Activated T-cell treated with anti-CD3 and anti-CD28 coated beads, Interleukin-2, amount 50 U/mL, for 72 hours (primary cell): ENCODE data around the gene RNF41. TPM values are rescaled to one million over a fixed set of nuclear protein-coding genes. Genes with fewer than 3 reads are reported as not detected.

Experiments used
- ATAC-seq, 2 donors: fragments of 150-1000 bp; cut with Tn5 transposase; replicated peaks in 1 of 2; 2 replicates each; pipeline ENCODE4 v1.10.0; 2021; ENCODE audit warnings: moderate library complexity in 2 of 2, mild to moderate bottlenecking in 1 of 2
- DNase-seq, 2 donors: peaks; one replicate each; pipeline ENCODE4 v3.0.0; 2021 to 2022; ENCODE audit warnings: mixed read lengths in 1 of 2
- H3K27ac Mint-ChIP-seq: one replicate; pipeline ENCODE4 v1.8.0; 2022; ENCODE audit warnings: mild to moderate bottlenecking, moderate library complexity, mixed read lengths
- H3K27me3 Mint-ChIP-seq: one replicate; pipeline ENCODE4 v1.8.0; 2022; ENCODE audit warnings: low read depth, mixed read lengths
- H3K36me3 Mint-ChIP-seq, 2 donors: one replicate each; pipeline ENCODE4 v1.8.0; 2022; ENCODE audit warnings: mixed read lengths in 2 of 2, mild to moderate bottlenecking in 1 of 2; ENCODE audit not compliant: insufficient read depth in 2 of 2
- H3K4me1 Mint-ChIP-seq: one replicate; pipeline ENCODE4 v1.8.0; 2022; ENCODE audit warnings: low read depth, mixed read lengths
- H3K4me3 Mint-ChIP-seq, 2 donors: one replicate each; pipeline ENCODE4 v1.8.0; 2022; ENCODE audit warnings: mild to moderate bottlenecking in 2 of 2, mixed read lengths in 2 of 2, moderate library complexity in 2 of 2
- H3K9me3 Mint-ChIP-seq, 2 donors: one replicate each; pipeline ENCODE4 v1.8.0; 2022; ENCODE audit warnings: mixed read lengths in 2 of 2
- total RNA-seq, 2 donors: library from RNA; stranded (reverse); gene quantifications; one replicate each; pipeline ENCODE4 v1.2.3, GENCODE V29; 2022

The RNF41 gene
- total RNA-seq, 2 donors from 2014 or later: 35.4 to 40.2 TPM

- Mint-ChIP-seq H3K4me1 (peaks cover 42% of the 10 kb centered on the region), H3K27ac (peak overlapping the region; percentile 93), H3K4me3 (peak overlapping the region; percentile 99 to 100), H3K36me3 (peaks cover 5% of the 10 kb centered on the region in 2 donors), H3K27me3 (no peaks in the 10 kb centered on the region), H3K9me3 (no peaks in the 10 kb centered on the region)
- no peak for ATAC-seq
- DNase-seq: no peak
Observed at GRCh38 chr12:56220611-56221231, 1.0 kb downstream of the RNF41 start.

- DNase-seq: no peak
Observed at GRCh38 chr12:56219840-56220239, 1.9 kb downstream of the RNF41 start.

GRCh38 chr12:56216461-56216860, 5.3 kb downstream of the RNF41 start:
- no peak overlapping the region for H3K27ac Mint-ChIP-seq
- H3K36me3 Mint-ChIP-seq: peaks cover 11 to 20% of the 10 kb centered on the region in 2 donors
- H3K27me3 Mint-ChIP-seq: no peaks in the 10 kb centered on the region
- H3K4me1 Mint-ChIP-seq: peaks cover 19% of the 10 kb centered on the region
- H3K4me3 Mint-ChIP-seq: no peak overlapping the region
- H3K9me3 Mint-ChIP-seq: no peaks in the 10 kb centered on the region
- DNase-seq (no peak), ATAC-seq (no peak)

More at GRCh38 chr12:56219840-56220239, 1.9 kb downstream of the RNF41 start:
- Mint-ChIP-seq H3K36me3 (peaks cover 8 to 11% of the 10 kb centered on the region in 2 donors), H3K27ac (no peak overlapping the region), H3K9me3 (no peaks in the 10 kb centered on the region), H3K27me3 (no peaks in the 10 kb centered on the region), H3K4me1 (peaks cover 39% of the 10 kb centered on the region), H3K4me3 (peak overlapping the region; percentile 22 to 51)
- ATAC-seq: no peak

- no peak overlapping the region for H3K27ac Mint-ChIP-seq
- no peak for DNase-seq
Observed at GRCh38 chr12:56213878-56214277, 7.8 kb downstream of the RNF41 start.

GRCh38 chr12:56212361-56212760, 9.4 kb downstream of the RNF41 start:
- peak; percentile 82 to 99 for ATAC-seq
- H3K4me3 Mint-ChIP-seq: no peak overlapping the region
- DNase-seq: no peak
- H3K27me3 Mint-ChIP-seq: no peaks in the 10 kb centered on the region
- peaks cover 13 to 33% of the 10 kb centered on the region in 2 donors for H3K36me3 Mint-ChIP-seq
- no peaks in the 10 kb centered on the region for H3K9me3 Mint-ChIP-seq
- H3K4me1 Mint-ChIP-seq: peaks cover 12% of the 10 kb centered on the region
- H3K27ac Mint-ChIP-seq: no peak overlapping the region

More at GRCh38 chr12:56213878-56214277, 7.8 kb downstream of the RNF41 start:
- no peak for ATAC-seq
- peaks cover 10 to 27% of the 10 kb centered on the region in 2 donors for H3K36me3 Mint-ChIP-seq
- H3K9me3 Mint-ChIP-seq: no peaks in the 10 kb centered on the region
- H3K27me3 Mint-ChIP-seq: no peaks in the 10 kb centered on the region
- H3K4me1 Mint-ChIP-seq: peaks cover 12% of the 10 kb centered on the region
- H3K4me3 Mint-ChIP-seq: no peak overlapping the region

GRCh38 chr12:56208006-56208405, 13.7 kb downstream of the RNF41 start:
- no peak overlapping the region for H3K27ac Mint-ChIP-seq
- H3K9me3 Mint-ChIP-seq: no peaks in the 10 kb centered on the region
- H3K36me3 Mint-ChIP-seq: peaks cover 11 to 24% of the 10 kb centered on the region in 2 donors
- peaks cover 6% of the 10 kb centered on the region for H3K4me1 Mint-ChIP-seq
- no peak overlapping the region for H3K4me3 Mint-ChIP-seq
- H3K27me3 Mint-ChIP-seq: no peaks in the 10 kb centered on the region
- ATAC-seq: no peak
- DNase-seq: no peak

- ATAC-seq (peak; percentile 53 to 64), DNase-seq (peak; percentile 32 to 42)
- Mint-ChIP-seq H3K36me3 (peaks cover 9 to 24% of the 10 kb centered on the region in 2 donors), H3K9me3 (no peaks in the 10 kb centered on the region), H3K4me3 (no peak overlapping the region), H3K27me3 (no peaks in the 10 kb centered on the region), H3K27ac (peak overlapping the region; percentile 55), H3K4me1 (no peaks in the 10 kb centered on the region)
Observed at GRCh38 chr12:56206452-56207166, 15.1 kb downstream of the RNF41 start.

- DNase-seq: no peak
- H3K27me3 Mint-ChIP-seq: no peaks in the 10 kb centered on the region
- no peaks in the 10 kb centered on the region for H3K4me1 Mint-ChIP-seq
- peaks cover 9 to 20% of the 10 kb centered on the region in 2 donors for H3K36me3 Mint-ChIP-seq
- ATAC-seq: no peak
- H3K4me3 Mint-ChIP-seq: no peak overlapping the region
- H3K9me3 Mint-ChIP-seq: no peaks in the 10 kb centered on the region
- H3K27ac Mint-ChIP-seq: no peak overlapping the region
Observed at GRCh38 chr12:56205445-56205844, 16.3 kb downstream of the RNF41 start.

GRCh38 chr12:56204275-56204674, 17.4 kb downstream of the RNF41 start:
- Mint-ChIP-seq H3K4me1 (no peaks in the 10 kb centered on the region), H3K36me3 (peaks cover 9 to 16% of the 10 kb centered on the region in 2 donors), H3K27ac (no peak overlapping the region), H3K9me3 (no peaks in the 10 kb centered on the region), H3K4me3 (no peak overlapping the region), H3K27me3 (no peaks in the 10 kb centered on the region)
- ATAC-seq: no peak
- no peak for DNase-seq

- ATAC-seq (no peak), DNase-seq (no peak)
- peaks cover 9 to 12% of the 10 kb centered on the region in 2 donors for H3K36me3 Mint-ChIP-seq
- H3K4me1 Mint-ChIP-seq: no peaks in the 10 kb centered on the region
- H3K4me3 Mint-ChIP-seq: no peak overlapping the region
- H3K27me3 Mint-ChIP-seq: no peaks in the 10 kb centered on the region
- H3K9me3 Mint-ChIP-seq: no peaks in the 10 kb centered on the region
- H3K27ac Mint-ChIP-seq: no peak overlapping the region
Observed at GRCh38 chr12:56202838-56203237, 18.9 kb downstream of the RNF41 start.

- peak overlapping the region; percentile 61 for H3K27ac Mint-ChIP-seq
- no peak for ATAC-seq
- peaks cover 7 to 8% of the 10 kb centered on the region in 2 donors for H3K36me3 Mint-ChIP-seq
Observed at GRCh38 chr12:56202366-56202765, 19.4 kb downstream of the RNF41 start.

GRCh38 chr12:56198836-56199235, 22.9 kb downstream of the RNF41 start:
- no peaks in the 10 kb centered on the region for H3K4me1 Mint-ChIP-seq
- no peak overlapping the region for H3K27ac Mint-ChIP-seq
- no peak for DNase-seq
- H3K9me3 Mint-ChIP-seq: no peaks in the 10 kb centered on the region
- H3K4me3 Mint-ChIP-seq: no peak overlapping the region
- no peaks in the 10 kb centered on the region for H3K27me3 Mint-ChIP-seq
- no peak for ATAC-seq
- no peaks in the 10 kb centered on the region for H3K36me3 Mint-ChIP-seq

More at GRCh38 chr12:56202366-56202765, 19.4 kb downstream of the RNF41 start:
- no peaks in the 10 kb centered on the region for H3K27me3 Mint-ChIP-seq
- no peaks in the 10 kb centered on the region for H3K9me3 Mint-ChIP-seq
- no peak for DNase-seq
- no peaks in the 10 kb centered on the region for H3K4me1 Mint-ChIP-seq
- no peak overlapping the region for H3K4me3 Mint-ChIP-seq

GRCh38 chr12:56197921-56198635, 23.6 kb downstream of the RNF41 start:
- no peaks in the 10 kb centered on the region for H3K9me3 Mint-ChIP-seq
- DNase-seq (no peak), ATAC-seq (no peak)
- H3K4me1 Mint-ChIP-seq: peaks cover 6% of the 10 kb centered on the region
- H3K27ac Mint-ChIP-seq: no peak overlapping the region
- no peak overlapping the region for H3K4me3 Mint-ChIP-seq
- H3K36me3 Mint-ChIP-seq: peaks cover 0 to 2% of the 10 kb centered on the region in 2 donors
- no peaks in the 10 kb centered on the region for H3K27me3 Mint-ChIP-seq
